ENCODE results near the gene ZRANB1. TPM values are rescaled to one million over a fixed set of nuclear protein-coding genes. Genes with fewer than 3 reads are reported as not detected.

The ZRANB1 gene
- total and polyA plus RNA-seq, 2 of the 13 experiments (the other 11 are each of a cell fraction or from before 2014, with no cell fraction given), result 10.3 to 19.6 TPM

DNA sequence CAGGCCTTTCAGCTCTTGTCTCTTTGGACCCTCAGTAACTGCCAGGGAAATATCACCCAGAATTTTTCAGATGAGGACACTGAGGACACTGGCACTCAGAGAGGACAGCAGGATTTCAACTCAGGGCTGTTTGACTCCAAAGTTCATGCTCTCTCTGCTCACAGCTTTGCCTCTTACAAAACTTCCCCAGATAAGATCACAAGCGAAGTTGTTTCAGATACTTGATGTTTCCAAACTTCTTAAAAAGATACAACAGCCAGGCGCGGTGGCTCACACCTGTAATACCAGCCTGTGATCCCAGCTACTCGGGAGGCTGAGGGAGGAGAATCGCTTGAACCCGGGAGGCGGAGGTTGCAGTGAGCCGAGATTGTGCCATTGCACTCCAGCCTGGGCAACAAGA is 32.4 kb upstream of the ZRANB1 start (continued):
- TF ChIP-seq, protein P1, sequence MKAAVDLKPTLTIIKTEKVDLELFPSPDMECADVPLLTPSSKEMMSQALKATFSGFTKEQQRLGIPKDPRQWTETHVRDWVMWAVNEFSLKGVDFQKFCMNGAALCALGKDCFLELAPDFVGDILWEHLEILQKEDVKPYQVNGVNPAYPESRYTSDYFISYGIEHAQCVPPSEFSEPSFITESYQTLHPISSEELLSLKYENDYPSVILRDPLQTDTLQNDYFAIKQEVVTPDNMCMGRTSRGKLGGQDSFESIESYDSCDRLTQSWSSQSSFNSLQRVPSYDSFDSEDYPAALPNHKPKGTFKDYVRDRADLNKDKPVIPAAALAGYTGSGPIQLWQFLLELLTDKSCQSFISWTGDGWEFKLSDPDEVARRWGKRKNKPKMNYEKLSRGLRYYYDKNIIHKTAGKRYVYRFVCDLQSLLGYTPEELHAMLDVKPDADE (CRISPR knock-in tag; IDR thresholded peaks at IDR 0.05), result no peak
- TF ChIP-seq, protein P2, sequence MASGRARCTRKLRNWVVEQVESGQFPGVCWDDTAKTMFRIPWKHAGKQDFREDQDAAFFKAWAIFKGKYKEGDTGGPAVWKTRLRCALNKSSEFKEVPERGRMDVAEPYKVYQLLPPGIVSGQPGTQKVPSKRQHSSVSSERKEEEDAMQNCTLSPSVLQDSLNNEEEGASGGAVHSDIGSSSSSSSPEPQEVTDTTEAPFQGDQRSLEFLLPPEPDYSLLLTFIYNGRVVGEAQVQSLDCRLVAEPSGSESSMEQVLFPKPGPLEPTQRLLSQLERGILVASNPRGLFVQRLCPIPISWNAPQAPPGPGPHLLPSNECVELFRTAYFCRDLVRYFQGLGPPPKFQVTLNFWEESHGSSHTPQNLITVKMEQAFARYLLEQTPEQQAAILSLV (CRISPR knock-in tag; IDR thresholded peaks at IDR 0.05; ENCODE audit: borderline replicate concordance), result no peak
- no peak for TF ChIP-seq ZNF878 (CRISPR knock-in tag; IDR thresholded peaks at IDR 0.05)
- TF ChIP-seq, protein P3, sequence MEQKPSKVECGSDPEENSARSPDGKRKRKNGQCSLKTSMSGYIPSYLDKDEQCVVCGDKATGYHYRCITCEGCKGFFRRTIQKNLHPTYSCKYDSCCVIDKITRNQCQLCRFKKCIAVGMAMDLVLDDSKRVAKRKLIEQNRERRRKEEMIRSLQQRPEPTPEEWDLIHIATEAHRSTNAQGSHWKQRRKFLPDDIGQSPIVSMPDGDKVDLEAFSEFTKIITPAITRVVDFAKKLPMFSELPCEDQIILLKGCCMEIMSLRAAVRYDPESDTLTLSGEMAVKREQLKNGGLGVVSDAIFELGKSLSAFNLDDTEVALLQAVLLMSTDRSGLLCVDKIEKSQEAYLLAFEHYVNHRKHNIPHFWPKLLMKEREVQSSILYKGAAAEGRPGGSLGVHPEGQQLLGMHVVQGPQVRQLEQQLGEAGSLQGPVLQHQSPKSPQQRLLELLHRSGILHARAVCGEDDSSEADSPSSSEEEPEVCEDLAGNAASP (CRISPR knock-in tag; IDR thresholded peaks at IDR 0.05; ENCODE audit: borderline replicate concordance), result no peak; the same call in 1 of the 2 replicates
- no peak for TF ChIP-seq MIER2 (CRISPR knock-in tag; IDR thresholded peaks at IDR 0.05)
- TF ChIP-seq BORCS8-MEF2B (CRISPR knock-in tag; IDR thresholded peaks at IDR 0.05), result no peak
- no peak for TF ChIP-seq ESRRA (CRISPR knock-in tag; IDR thresholded peaks at IDR 0.05; ENCODE audit: low read depth)
- TF ChIP-seq ZNF33B (CRISPR knock-in tag; IDR thresholded peaks at IDR 0.05), result no peak
- TF ChIP-seq, protein P4, sequence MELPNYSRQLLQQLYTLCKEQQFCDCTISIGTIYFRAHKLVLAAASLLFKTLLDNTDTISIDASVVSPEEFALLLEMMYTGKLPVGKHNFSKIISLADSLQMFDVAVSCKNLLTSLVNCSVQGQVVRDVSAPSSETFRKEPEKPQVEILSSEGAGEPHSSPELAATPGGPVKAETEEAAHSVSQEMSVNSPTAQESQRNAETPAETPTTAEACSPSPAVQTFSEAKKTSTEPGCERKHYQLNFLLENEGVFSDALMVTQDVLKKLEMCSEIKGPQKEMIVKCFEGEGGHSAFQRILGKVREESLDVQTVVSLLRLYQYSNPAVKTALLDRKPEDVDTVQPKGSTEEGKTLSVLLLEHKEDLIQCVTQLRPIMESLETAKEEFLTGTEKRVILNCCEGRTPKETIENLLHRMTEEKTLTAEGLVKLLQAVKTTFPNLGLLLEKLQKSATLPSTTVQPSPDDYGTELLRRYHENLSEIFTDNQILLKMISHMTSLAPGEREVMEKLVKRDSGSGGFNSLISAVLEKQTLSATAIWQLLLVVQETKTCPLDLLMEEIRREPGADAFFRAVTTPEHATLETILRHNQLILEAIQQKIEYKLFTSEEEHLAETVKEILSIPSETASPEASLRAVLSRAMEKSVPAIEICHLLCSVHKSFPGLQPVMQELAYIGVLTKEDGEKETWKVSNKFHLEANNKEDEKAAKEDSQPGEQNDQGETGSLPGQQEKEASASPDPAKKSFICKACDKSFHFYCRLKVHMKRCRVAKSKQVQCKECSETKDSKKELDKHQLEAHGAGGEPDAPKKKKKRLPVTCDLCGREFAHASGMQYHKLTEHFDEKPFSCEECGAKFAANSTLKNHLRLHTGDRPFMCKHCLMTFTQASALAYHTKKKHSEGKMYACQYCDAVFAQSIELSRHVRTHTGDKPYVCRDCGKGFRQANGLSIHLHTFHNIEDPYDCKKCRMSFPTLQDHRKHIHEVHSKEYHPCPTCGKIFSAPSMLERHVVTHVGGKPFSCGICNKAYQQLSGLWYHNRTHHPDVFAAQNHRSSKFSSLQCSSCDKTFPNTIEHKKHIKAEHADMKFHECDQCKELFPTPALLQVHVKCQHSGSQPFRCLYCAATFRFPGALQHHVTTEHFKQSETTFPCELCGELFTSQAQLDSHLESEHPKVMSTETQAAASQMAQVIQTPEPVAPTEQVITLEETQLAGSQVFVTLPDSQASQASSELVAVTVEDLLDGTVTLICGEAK (IDR thresholded peaks at IDR 0.05), result no peak
- TF ChIP-seq, protein P4 (CRISPR knock-in tag; IDR thresholded peaks at IDR 0.05), result no peak
- TF ChIP-seq HNF4G (IDR thresholded peaks at IDR 0.05; ENCODE audit: borderline replicate concordance, low read depth, low read length), result peak; percentile 57; the same call in 1 of the 2 replicates
- no peak for TF ChIP-seq HNF4G (CRISPR knock-in tag; IDR thresholded peaks at IDR 0.05; ENCODE audit: borderline replicate concordance, low read depth)
- TF ChIP-seq ZKSCAN5 (CRISPR knock-in tag; IDR thresholded peaks at IDR 0.05), result no peak
- TF ChIP-seq TCF7 (IDR thresholded peaks at IDR 0.05; ENCODE audit: low read depth), result 0 out of 2 replicates have a peak, but pooled peaks have one; percentile 28
- TF ChIP-seq, protein P5, sequence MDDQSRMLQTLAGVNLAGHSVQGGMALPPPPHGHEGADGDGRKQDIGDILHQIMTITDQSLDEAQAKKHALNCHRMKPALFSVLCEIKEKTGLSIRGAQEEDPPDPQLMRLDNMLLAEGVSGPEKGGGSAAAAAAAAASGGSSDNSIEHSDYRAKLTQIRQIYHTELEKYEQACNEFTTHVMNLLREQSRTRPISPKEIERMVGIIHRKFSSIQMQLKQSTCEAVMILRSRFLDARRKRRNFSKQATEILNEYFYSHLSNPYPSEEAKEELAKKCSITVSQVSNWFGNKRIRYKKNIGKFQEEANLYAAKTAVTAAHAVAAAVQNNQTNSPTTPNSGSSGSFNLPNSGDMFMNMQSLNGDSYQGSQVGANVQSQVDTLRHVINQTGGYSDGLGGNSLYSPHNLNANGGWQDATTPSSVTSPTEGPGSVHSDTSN (CRISPR knock-in tag; IDR thresholded peaks at IDR 0.05; ENCODE audit: borderline replicate concordance), result no peak
- no peak for TF ChIP-seq FOXA3 (CRISPR knock-in tag; IDR thresholded peaks at IDR 0.05)
- no peak for TF ChIP-seq FOXM1 (CRISPR knock-in tag; IDR thresholded peaks at IDR 0.05)

Data from HepG2 (cell line).